Aorta (tissue), 5 donors: Measurements from ENCODE around the gene PLA2G2A. TPM values are rescaled to one million over a fixed set of nuclear protein-coding genes. Genes with fewer than 3 reads are reported as not detected.

ENCODE experiments used
- ATAC-seq: fragments of 200-7000 bp; cut with Tn5 transposase; one replicate; pipeline ENCODE4 v1.9.1; 2022; ENCODE audit warnings: moderate library complexity; ENCODE audit not compliant: low FRiP score
- DNase-seq, 2 donors: peaks; one replicate each; pipeline ENCODE4 v3.0.0-alpha.2; 2020
- H3K27ac ChIP-seq, 2 donors: one replicate each; pipeline ENCODE4 v1.5.1; 2013; ENCODE audit warnings: low read length in 2 of 2, mild to moderate bottlenecking in 2 of 2, moderate library complexity in 2 of 2, control low read depth in 1 of 2, inconsistent platforms in 1 of 2, low read depth in 1 of 2
- H3K27me3 ChIP-seq, 2 donors: one replicate each; pipeline ENCODE4 v1.6.1; 2013; ENCODE audit warnings: control low read depth in 1 of 2, low read length in 1 of 2, mild to moderate bottlenecking in 1 of 2, moderate library complexity in 1 of 2; ENCODE audit not compliant: insufficient read depth in 2 of 2, control insufficient read depth in 1 of 2
- H3K36me3 ChIP-seq, 2 donors: one replicate each; pipeline ENCODE4 v1.6.1; 2013; ENCODE audit warnings: control low read depth in 1 of 2, low read length in 1 of 2, mild to moderate bottlenecking in 1 of 2; ENCODE audit not compliant: insufficient read depth in 2 of 2, control insufficient read depth in 1 of 2
- H3K4me1 ChIP-seq, 2 donors: one replicate each; pipeline ENCODE4 v1.6.1; 2013; ENCODE audit warnings: low read length in 2 of 2, control low read depth in 1 of 2, mild to moderate bottlenecking in 1 of 2, moderate library complexity in 1 of 2; ENCODE audit not compliant: insufficient read depth in 2 of 2, control insufficient read depth in 1 of 2
- H3K4me3 ChIP-seq, 2 donors: one replicate each; pipeline ENCODE4 v1.5.1; 2013; ENCODE audit warnings: low read length in 2 of 2, control low read depth in 1 of 2, mild to moderate bottlenecking in 1 of 2
- H3K9me3 ChIP-seq: one replicate; pipeline ENCODE4 v1.6.1; 2013; ENCODE audit warnings: mild to moderate bottlenecking, low read length; ENCODE audit not compliant: control insufficient read depth
- WGBS, 2 donors: extraction: QIAGEN DNeasy Blood & Tissue Kit; methylation state at CpG; one replicate each; pipeline ENCODE4 v1.1.7; 2013; 5-methylcytosine and 5-hydroxymethylcytosine counted together
- intact Hi-C, 2 donors: fragments of 100-400 bp; cut with DNase I; formaldehyde crosslinking; loops; one replicate each; pipeline versions ENCODE4 v1.14.2 to v1.15.0; 2022
- polyA plus RNA-seq, 2 donors: library from polyadenylated mRNA; stranded (reverse); fragments of 200-250 nt; gene quantifications; one replicate each; pipeline ENCODE4 v1.2.3, GENCODE V29; 2013
- total RNA-seq, 2 donors: library from RNA; stranded (reverse); fragmentation: NEBNext Ultra II Directional; extraction: Animal tissue kit (Norgen Biotek cat#: 25700); gene quantifications; one replicate each; pipeline ENCODE4 v1.2.1, GENCODE V29; 2021
- donor health status: healthy with polysubstance abuse.
- donor health status: Bipolar disorder and iron deficiency.
- donor health status: DM: no; HTN: no; CAD: no.
- donor health status: DM: no; HTN: no; CAD: no.
- donor health status: DM: yes; HTN: yes; CAD: no.

PLA2G2A gene
- total and polyA plus RNA-seq, 4 donors = 11.2 to 2,513 (median 464) TPM

DNA sequence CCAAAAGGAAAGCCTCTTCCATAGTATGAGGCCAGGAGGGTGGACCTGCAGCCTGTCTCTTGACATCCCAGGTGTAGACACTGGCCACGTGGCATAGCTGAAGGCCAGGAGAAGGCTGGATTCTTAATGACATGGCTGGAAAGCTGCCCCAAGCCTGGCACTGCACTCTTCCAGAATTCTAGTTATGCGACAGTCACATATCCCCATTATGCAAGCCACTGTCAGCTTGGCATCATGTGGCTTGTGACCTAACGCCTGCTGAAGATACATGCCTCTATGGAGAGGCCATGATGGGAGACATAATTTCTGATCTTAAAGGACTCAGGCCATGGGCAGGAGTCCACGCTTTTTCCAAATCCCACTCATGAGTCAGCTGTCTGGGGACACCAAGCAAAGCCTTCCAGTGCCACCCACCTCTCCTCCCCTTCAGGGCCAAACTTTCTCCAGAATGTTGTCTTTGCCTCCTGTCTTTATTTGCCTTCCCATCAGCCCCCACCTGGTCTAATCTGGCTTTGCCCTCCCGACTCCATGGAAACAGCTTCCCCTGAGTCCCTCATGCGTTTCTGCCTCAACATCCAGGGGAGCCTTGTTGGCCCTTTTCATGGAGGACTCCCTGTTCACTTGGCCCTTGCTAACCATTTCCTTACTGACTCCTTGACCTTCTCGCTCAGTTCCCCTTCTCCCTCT, 3.0 kb downstream of the PLA2G2A start:
- intact Hi-C loops = no loop called here
- DNase-seq = no peak
- H3K27ac ChIP-seq = no peak overlapping the region
- H3K36me3 ChIP-seq = no peaks in the 10 kb centered on the region
- no peaks in the 10 kb centered on the region for H3K4me1 ChIP-seq
- H3K27me3 ChIP-seq = no peaks in the 10 kb centered on the region
- 77 to 83% methylated on average over 7 of the region's 7 CpGs for WGBS, 2 donors
- no peak overlapping the region for H3K4me3 ChIP-seq
- no peaks in the 10 kb centered on the region for H3K9me3 ChIP-seq
- ATAC-seq = no peak

DNA sequence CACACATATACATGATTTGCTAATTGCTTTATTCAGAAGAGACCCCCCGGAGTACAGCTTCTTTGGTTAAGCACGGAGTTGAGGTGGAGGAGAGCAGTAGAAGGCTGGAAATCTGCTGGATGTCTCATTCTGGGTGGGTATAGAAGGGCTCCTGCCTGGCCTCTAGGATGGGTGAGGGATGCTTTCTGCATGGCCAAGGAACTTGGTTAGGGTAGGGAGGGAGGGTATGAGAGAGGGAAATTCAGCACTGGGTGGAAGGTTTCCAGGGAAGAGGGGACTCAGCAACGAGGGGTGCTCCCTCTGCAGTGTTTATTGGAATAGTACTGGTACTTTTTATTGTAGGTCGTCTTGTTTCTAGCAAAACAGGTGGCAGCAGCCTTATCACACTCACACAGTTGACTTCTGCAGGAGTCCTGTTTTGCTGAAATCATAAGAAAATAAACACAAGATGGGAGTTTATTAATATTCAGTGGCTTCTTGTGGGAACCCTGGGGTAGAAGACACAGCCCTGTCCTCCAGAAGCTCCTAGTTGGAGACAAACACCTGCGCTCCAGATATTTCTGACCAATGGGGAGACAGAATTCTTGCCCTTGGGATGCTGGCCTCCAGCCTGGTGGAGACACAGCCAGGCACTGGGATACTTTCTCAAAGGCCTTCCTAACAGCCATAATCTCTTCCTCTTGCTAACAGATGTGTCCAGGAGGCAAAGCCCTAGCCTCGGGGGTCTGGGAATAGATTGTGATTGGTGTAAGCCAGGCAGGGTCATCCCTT, 3.8 kb downstream of the PLA2G2A start:
- H3K9me3 ChIP-seq = no peaks in the 10 kb centered on the region
- no peaks in the 10 kb centered on the region for H3K36me3 ChIP-seq
- intact Hi-C loops = loop anchor here in 1 of 2 donors (2.0 kb wide), 1 partner anchor 177 kb away; no protein-coding TSS in a partner anchor
- DNase-seq (no peak), ATAC-seq (no peak)
- H3K4me3 ChIP-seq = no peak overlapping the region
- 47 to 53% methylated on average over 6 of the region's 6 CpGs for WGBS, 2 donors
- no peaks in the 10 kb centered on the region for H3K4me1 ChIP-seq
- no peaks in the 10 kb centered on the region for H3K27me3 ChIP-seq
- no peak overlapping the region for H3K27ac ChIP-seq

DNA sequence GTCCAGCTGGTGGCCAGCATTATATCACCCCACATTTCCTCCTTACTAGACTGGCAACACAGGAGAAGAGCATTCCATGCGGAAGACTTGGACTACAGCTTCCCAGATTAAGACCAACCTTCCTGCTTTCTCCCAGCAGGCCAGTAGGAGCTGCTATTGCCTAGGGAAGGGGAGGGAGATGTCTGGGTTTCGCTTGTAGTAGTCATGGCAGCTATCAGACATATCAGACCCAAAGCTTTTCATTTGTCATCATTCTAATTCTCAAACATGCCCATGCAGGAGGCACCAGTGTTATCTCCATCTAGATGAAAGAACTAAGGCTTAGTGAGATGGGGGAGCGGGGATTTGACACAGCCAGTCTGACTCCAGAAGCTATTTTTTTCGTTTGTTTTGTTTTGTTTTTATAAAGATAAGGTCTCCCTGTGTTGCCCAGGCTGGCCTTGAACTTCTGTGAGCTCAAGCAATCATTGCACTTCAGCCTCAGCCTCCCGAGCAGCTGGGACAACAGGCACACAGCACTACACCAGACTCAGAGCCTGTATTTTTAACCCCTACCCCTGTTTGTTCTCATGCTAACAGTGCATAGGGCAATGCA, 4.5 kb downstream of the PLA2G2A start:
- Histone ChIP-seq H3K27ac (no peak overlapping the region), H3K36me3 (no peaks in the 10 kb centered on the region), H3K9me3 (no peaks in the 10 kb centered on the region), H3K4me1 (no peaks in the 10 kb centered on the region), H3K4me3 (no peak overlapping the region), H3K27me3 (no peaks in the 10 kb centered on the region)
- ATAC-seq = peak; percentile 69
- DNase-seq = no peak
- intact Hi-C loops = loop anchor here in 1 of 2 donors (2.0 kb wide), 1 partner anchor 178 kb away; no protein-coding TSS in a partner anchor
- 8 to 9% methylated on average over 5 of the region's 5 CpGs for WGBS, 2 donors

DNA sequence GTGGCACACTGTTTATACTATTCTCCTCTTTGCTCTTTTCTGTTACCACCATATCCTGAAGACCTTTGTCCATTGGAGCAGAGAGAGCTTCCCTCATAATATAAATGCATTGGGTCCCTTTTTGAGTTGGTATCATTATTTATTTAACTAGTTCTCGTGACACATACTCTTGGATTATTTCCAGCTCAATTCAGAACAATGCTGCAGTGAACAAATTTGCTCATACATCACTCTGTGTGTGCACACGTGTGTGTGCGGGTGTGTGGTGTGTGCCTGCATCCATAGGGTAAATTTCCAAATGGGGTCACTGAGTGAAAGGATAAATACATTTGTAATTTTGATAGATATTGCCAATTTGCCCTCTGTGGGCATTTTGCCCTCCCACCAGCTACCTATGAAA, 5.8 kb downstream of the PLA2G2A start:
- WGBS, 2 donors = 39 to 41% methylated on average over 3 of the region's 3 CpGs
- Histone ChIP-seq H3K27me3 (no peaks in the 10 kb centered on the region), H3K9me3 (no peaks in the 10 kb centered on the region), H3K4me3 (no peak overlapping the region), H3K27ac (no peak overlapping the region), H3K36me3 (no peaks in the 10 kb centered on the region), H3K4me1 (no peaks in the 10 kb centered on the region)
- ATAC-seq (no peak), DNase-seq (no peak)
- intact Hi-C loops = loop anchor here in 1 of 2 donors (2.0 kb wide), 1 partner anchor 179 kb away; no protein-coding TSS in a partner anchor

DNA sequence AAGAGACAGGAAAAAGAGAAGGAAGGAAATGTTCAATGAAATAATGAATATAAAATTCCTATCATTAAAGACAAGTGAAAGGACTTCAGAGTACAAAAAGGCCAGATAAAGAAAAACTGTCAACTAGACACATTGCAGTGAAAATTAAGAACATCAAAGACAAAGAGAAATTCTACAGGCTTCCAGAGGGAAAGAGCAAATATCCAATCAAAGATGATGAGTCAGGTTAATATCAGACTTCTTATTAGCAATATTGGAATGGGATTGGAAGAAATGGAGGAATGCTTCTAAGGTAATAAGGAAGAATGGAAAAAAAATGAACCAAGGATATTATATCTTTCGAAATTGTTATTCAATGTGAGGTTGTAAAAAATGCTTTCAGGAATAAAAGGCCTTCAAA, 7.8 kb downstream of the PLA2G2A start:
- DNase-seq (no peak), ATAC-seq (no peak)
- 89 to 90% methylated on average over 1 of the region's 1 CpG for WGBS, 2 donors
- Histone ChIP-seq H3K9me3 (no peaks in the 10 kb centered on the region), H3K4me3 (no peak overlapping the region), H3K4me1 (no peaks in the 10 kb centered on the region), H3K27ac (no peak overlapping the region), H3K36me3 (no peaks in the 10 kb centered on the region), H3K27me3 (no peaks in the 10 kb centered on the region)
- intact Hi-C loops = no loop called here

DNA sequence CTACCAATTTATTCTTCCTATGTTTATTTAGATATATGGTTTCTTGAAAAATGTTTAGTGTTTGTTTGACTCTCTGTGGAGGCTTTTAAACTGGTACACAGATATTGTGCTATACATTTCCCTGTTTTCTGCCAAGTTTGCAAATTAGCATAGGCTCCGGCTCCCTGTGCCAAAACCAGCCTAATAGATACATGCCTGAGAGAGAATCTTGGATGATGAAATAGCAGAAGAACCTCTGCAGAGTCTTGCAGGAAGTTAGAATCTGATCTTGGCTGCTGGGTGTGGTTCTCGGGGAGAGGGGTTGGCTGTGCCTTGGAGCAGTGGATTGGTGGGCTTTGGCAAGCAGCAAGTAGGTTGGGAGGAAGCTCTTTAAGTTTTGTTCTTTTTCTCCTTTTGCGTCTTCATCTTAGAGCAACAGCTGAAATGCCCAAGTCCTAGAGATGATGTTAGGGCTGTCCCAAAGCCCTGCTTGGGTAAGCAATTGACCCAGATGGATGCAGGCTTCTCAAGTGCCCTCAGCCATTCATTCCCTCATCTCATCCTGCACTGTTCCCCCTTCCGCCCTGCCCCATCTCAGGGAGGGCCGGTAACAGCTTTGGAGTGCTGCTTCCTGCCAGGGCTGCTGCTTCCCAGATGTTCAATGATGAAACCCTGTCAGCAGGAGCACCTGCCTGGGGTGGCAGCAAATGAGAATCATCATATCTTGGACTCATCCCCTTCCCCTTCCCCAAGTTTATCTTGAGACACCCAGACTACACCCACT, 9.3 kb downstream of the PLA2G2A start:
- Histone ChIP-seq H3K27me3 (no peaks in the 10 kb centered on the region), H3K36me3 (no peaks in the 10 kb centered on the region), H3K4me3 (no peak overlapping the region), H3K9me3 (no peaks in the 10 kb centered on the region), H3K4me1 (no peaks in the 10 kb centered on the region), H3K27ac (no peak overlapping the region)
- no peak for ATAC-seq
- intact Hi-C loops = no loop called here
- 73 to 88% methylated on average over 5 of the region's 5 CpGs for WGBS, 2 donors
- DNase-seq = no peak

DNA sequence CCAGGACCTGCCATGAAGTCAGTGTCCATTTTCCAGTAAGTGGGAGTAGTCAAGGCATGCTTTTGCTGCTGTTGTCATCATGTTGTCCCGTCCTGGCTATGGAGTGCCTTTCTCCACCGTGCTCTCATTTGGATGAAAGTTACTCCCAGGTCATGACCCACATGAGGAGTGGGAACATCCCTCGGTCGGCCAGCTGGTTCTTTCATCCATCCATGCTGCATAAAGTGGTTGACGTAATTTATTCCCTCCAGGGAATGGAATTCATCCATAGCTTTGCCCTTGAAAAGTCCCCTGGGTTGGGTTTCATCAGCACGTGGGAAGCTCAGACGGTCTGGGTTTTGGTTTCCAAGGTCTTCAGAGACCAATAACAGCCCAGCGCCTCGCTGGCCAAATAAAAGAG, 11.6 kb downstream of the PLA2G2A start:
- DNase-seq (peak in 1 of 2 donors; percentile 56), ATAC-seq (peak; percentile 26)
- peaks cover 3% of the 10 kb centered on the region for H3K9me3 ChIP-seq
- no peaks in the 10 kb centered on the region for H3K27me3 ChIP-seq
- WGBS, 2 donors = 63 to 65% methylated on average over 9 of the region's 9 CpGs
- no peak overlapping the region for H3K4me3 ChIP-seq
- intact Hi-C loops = no loop called here
- H3K36me3 ChIP-seq = no peaks in the 10 kb centered on the region
- no peak overlapping the region for H3K27ac ChIP-seq
- no peaks in the 10 kb centered on the region for H3K4me1 ChIP-seq

DNA sequence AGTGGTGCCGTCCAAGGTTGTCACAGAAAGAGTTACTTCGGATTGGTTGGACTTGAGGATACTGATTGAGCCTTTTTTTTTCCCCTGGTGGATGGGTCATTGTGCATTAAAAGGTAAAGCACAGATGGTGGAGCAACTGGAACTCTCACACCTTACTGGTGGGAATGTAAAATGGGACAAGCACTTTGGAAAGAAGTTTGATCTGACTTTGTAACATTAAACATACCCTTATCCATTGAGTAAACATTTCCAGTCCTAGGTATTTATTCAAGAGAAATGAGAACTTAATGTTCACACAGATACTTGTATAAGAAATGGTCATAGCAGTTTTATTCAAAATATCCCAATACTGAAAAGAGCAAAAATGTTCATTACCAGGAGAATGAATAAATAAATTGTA, 14.9 kb downstream of the PLA2G2A start:
- Histone ChIP-seq H3K4me3 (no peak overlapping the region), H3K27me3 (no peaks in the 10 kb centered on the region), H3K36me3 (no peaks in the 10 kb centered on the region), H3K9me3 (peaks cover 4% of the 10 kb centered on the region), H3K4me1 (no peaks in the 10 kb centered on the region), H3K27ac (no peak overlapping the region)
- WGBS, 2 donors = 55 to 59% methylated on average over 2 of the region's 2 CpGs
- ATAC-seq (no peak), DNase-seq (no peak)
- intact Hi-C loops = no loop called here
